NB4 (cell line): ENCODE measurements around the gene IFT20.

Experiments used
- DNase-seq: peaks from one replicate; pipeline ENCODE4 v3.0.0; 2010; ENCODE audit warnings: low read depth
- H3K4me3 ChIP-seq: one replicate; pipeline ENCODE4 v1.5.1; 2011; ENCODE audit warnings: mild to moderate bottlenecking, low read depth, low read length, moderate library complexity
- MYC ChIP-seq: IDR thresholded peaks from 2 replicates; pipeline ENCODE4 v1.6.1; 2011; ENCODE audit warnings: low read depth, low read length
- POLR2A ChIP-seq: IDR thresholded peaks from 2 replicates; pipeline ENCODE4 v1.6.1; 2011; ENCODE audit warnings: mild to moderate bottlenecking; ENCODE audit not compliant: insufficient read length; ENCODE audit errors: extremely low read depth
- TF ChIP-seq, protein P1 (sequence below): IDR thresholded peaks from one replicate; pipeline ENCODE4 v1.5.1; 2012; ENCODE audit warnings: low read depth, low read length
- TF ChIP-seq, protein P2 (sequence below): IDR thresholded peaks from 2 replicates; pipeline ENCODE4 v1.6.1; 2011; ENCODE audit warnings: low read depth, low read length

The IFT20 gene

DNA sequence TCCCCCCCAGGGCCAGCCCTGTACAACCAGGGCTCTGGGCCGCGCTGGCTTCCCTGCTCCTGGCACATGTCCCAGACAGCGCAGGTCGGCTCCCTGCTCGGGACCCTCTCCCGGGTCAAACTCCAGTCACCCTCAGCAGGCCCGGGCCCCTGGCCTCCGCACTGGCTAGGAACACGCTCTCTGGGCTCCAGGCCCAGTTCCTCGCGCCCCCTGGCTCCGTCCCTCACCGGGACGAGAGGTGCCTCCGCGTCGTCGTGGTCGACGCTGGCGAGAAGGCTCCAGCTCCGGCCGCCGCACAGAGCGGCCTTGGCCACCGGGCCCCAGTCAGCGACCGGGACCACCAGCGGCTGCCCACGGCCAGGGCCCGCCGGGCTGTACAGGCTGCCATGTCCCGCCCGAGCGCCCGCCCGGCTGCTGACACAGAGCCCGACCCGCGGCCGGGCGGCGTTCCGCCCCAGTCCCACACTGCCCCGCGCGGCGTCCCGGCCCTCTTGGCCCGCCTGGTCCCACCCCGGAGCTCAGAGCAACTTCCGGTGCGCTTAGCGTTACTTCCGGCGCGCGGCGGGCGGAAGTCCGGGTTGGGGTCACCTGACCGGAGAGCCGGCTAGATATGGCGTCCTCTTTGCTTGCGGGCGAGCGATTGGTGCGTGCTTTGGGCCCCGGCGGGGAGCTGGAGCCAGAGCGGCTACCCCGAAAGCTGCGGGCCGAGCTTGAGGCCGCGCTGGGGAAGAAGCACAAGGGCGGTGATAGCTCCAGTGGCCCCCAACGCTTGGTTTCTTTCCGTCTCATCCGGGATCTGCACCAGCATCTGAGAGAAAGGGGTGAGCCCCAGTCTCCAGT, 22.0 kb upstream of the IFT20 start, which contains the start of gene POLDIP2:
Gene POLDIP2 (minus strand): TSS at position 467 of the 840 bp plus-strand sequence. CDS start 79 bp downstream, at position 388.
- TF ChIP-seq, protein P1, sequence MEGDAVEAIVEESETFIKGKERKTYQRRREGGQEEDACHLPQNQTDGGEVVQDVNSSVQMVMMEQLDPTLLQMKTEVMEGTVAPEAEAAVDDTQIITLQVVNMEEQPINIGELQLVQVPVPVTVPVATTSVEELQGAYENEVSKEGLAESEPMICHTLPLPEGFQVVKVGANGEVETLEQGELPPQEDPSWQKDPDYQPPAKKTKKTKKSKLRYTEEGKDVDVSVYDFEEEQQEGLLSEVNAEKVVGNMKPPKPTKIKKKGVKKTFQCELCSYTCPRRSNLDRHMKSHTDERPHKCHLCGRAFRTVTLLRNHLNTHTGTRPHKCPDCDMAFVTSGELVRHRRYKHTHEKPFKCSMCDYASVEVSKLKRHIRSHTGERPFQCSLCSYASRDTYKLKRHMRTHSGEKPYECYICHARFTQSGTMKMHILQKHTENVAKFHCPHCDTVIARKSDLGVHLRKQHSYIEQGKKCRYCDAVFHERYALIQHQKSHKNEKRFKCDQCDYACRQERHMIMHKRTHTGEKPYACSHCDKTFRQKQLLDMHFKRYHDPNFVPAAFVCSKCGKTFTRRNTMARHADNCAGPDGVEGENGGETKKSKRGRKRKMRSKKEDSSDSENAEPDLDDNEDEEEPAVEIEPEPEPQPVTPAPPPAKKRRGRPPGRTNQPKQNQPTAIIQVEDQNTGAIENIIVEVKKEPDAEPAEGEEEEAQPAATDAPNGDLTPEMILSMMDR = no peak
- TF ChIP-seq POLR2A (peak; percentile 86), MYC (peak; percentile 55)
- TF ChIP-seq, protein P2, sequence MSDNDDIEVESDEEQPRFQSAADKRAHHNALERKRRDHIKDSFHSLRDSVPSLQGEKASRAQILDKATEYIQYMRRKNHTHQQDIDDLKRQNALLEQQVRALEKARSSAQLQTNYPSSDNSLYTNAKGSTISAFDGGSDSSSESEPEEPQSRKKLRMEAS = peak; percentile 68
- DNase-seq = peak; percentile 96

DNA sequence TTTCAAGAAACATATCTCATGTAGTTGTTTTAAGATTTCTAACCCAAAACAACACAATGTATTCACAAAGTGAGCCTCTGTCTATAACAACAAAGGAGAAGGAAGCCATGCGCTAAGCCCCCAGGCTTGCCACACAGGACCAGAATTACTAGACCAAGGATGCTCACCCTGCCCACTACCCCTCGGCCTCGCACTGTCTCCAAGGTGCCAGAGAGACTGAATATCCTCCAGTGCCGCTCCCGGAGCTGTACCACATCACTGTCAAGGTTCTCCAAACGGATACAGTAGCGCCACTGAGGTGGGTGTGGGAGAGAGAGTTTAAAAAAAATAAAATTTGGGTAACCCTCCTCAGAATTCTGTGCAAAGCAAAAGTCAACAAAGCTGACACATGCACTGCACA, 15.0 kb upstream of the IFT20 start:
- no peak overlapping the region for H3K4me3 ChIP-seq
- TF ChIP-seq, protein P2 = no peak
- TF ChIP-seq, protein P1 = no peak
- TF ChIP-seq MYC (no peak), POLR2A (no peak)
- DNase-seq = no peak

More for the DNA sequence above, 22.0 kb upstream of the IFT20 start, which contains the start of gene POLDIP2:
- peak within 1 kb of the TSS; percentile 99 for H3K4me3 ChIP-seq

DNA sequence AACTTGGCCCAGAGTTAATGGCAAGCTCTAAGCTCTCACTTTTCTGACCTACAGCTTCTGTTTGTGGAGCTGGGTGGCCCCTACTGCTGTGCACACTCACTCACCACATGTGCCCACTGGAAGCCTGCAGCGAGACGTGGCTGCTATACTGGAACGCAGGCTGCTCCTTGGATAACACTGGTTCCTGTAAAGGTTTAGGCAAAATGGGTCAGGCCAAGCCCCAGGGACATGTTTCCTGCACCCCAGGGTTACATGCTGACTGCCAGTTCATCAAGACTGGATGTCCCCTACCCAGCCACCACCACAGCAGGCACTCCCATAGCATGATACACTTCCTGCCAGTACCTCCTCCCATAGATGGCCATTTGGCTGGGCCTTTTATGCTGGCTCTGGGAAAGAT, 13.7 kb upstream of the IFT20 start:
- no peak for DNase-seq
- TF ChIP-seq, protein P1 = no peak
- TF ChIP-seq MYC = no peak
- TF ChIP-seq, protein P2 = no peak
- TF ChIP-seq POLR2A = no peak
- H3K4me3 ChIP-seq = no peak overlapping the region

DNA sequence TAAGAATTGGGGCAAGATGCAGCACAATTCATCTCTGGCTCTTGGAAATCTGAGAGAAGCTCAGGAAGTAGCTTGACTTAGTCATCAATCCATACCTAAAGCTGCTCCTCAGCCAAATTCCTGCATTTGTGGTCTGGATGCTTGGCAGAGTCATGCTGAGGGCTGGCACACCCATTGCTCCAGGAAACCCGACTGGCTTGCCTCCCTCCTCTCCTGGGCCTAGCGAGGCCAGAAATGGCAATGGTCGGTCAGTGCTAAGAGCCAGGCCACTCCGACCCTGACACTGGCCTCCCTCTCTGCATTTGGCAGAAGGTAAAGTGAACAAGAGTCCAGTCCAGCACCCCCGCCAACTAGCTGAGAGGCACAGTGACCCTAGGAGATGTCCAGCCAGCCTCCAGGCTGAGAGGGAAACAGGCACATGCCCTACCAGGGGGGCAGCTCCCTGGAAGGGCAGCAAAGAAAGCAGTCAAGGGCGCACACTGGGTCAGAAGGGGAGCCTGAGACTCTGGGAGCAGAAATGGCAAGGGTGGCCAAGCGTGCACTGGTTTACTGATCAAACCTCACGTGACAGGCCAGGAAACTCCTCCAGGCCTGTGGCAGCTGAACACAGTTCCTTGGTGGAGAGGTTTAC, 12.1 kb upstream of the IFT20 start:
- DNase-seq = no peak
- TF ChIP-seq, protein P1 = no peak
- no peak for TF ChIP-seq POLR2A
- no peak for TF ChIP-seq MYC
- TF ChIP-seq, protein P2 = no peak
- H3K4me3 ChIP-seq = no peak overlapping the region

DNA sequence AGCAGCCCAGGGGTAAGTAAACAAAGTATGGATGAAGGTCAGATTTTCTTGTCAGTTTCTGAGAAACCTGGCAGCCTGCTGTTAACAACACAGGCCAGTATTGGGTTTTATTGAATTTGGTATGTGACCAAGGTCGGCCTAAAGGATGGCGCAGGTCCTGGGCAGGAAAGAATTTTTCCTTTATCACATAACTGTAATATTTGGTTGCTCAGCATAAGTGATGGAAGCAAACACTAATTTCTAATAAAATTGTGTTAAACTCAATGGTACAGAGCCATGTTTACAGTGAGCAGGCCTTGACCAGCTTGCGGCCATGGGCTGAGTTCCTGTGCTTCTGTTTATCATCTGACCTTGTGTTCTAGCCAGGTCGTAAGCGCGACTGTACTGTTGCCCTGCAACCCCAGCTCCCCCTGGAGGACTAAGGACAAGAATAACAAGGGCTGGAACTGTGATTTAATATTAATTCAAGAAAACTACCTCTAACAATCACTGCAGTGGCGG, 11.5 kb upstream of the IFT20 start:
- no peak overlapping the region for H3K4me3 ChIP-seq
- TF ChIP-seq, protein P2 = no peak
- TF ChIP-seq, protein P1 = peak; percentile 5
- DNase-seq = peak; percentile 31
